ENCODE data around the gene FLRT2.

The FLRT2 gene, protein sequence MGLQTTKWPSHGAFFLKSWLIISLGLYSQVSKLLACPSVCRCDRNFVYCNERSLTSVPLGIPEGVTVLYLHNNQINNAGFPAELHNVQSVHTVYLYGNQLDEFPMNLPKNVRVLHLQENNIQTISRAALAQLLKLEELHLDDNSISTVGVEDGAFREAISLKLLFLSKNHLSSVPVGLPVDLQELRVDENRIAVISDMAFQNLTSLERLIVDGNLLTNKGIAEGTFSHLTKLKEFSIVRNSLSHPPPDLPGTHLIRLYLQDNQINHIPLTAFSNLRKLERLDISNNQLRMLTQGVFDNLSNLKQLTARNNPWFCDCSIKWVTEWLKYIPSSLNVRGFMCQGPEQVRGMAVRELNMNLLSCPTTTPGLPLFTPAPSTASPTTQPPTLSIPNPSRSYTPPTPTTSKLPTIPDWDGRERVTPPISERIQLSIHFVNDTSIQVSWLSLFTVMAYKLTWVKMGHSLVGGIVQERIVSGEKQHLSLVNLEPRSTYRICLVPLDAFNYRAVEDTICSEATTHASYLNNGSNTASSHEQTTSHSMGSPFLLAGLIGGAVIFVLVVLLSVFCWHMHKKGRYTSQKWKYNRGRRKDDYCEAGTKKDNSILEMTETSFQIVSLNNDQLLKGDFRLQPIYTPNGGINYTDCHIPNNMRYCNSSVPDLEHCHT

DNA sequence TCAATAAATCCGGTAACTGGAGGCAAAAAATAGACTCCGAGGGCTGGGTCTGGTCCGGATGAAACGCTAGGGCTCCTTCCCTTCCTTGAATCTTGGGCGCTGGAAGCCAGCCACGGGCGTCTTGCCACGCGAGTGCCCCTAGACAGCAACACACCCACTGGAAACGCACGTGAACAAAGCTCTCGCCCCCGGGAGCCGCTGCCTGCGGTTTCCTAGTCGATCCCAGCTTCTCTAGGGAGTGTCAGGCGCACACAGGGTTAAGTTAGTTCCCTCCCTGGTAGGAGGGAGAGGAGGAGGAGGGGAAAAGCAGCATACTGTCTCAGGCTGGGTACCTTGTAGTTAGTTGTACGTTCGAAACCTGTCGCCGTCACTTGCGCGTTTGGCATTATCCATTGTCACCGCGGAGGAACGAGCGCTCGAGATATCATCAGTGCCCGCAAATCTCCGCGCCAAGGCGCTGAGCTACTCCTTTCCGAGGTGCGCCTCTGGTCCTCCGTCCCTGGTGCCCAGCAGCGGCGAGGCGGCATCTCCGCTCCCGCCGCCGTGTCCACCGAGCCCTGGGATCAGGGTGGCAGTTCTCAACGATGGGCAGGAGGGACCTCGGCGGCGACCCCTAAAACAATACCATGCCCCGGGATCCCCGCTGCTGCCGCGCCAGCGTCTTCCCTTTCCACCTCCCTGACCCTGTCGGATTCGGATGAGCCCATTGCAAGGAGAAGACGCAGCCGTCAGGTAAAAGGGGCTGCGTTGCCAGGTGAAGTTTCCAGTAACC lies at the start of gene FLRT2:
Gene FLRT2 (plus strand): TSS at position 342 of the 772 bp plus-strand sequence. CDS start 91,371 bp downstream, outside the sequence.
- peak within 1 kb of the TSS; percentile 83 to 93 for H3K4me3 ChIP-seq (replicated peaks in 1 of 2; ENCODE audit: low read depth in 2 of 2, low read length in 2 of 2)
- DNase-seq (ENCODE audit: low read depth in 2 of 2): peak; percentile 71 to 88
- TF ChIP-seq, protein P1, sequence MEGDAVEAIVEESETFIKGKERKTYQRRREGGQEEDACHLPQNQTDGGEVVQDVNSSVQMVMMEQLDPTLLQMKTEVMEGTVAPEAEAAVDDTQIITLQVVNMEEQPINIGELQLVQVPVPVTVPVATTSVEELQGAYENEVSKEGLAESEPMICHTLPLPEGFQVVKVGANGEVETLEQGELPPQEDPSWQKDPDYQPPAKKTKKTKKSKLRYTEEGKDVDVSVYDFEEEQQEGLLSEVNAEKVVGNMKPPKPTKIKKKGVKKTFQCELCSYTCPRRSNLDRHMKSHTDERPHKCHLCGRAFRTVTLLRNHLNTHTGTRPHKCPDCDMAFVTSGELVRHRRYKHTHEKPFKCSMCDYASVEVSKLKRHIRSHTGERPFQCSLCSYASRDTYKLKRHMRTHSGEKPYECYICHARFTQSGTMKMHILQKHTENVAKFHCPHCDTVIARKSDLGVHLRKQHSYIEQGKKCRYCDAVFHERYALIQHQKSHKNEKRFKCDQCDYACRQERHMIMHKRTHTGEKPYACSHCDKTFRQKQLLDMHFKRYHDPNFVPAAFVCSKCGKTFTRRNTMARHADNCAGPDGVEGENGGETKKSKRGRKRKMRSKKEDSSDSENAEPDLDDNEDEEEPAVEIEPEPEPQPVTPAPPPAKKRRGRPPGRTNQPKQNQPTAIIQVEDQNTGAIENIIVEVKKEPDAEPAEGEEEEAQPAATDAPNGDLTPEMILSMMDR (IDR thresholded peaks at IDR 0.05; ENCODE audit: low read depth, low read length): no peak

DNA sequence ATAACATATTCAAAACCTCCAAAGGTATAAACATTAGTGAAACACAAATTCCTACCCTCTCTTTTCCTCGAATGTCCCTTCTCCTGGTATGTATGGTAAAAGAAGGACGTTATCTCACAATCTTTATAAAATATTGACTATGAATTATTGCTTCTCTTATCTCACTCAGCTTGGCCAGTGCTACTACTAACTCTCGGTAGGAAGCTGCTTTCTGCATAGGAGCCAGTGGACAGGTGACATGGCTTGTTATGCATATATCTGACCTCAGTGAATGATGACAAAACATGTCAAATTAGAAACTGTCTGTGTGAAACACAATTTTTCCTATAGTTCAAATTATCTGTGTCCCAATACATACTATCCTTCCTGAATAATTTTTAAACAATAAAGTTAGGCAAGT lies 48.5 kb upstream of the FLRT2 start:
- DNase-seq (ENCODE audit: low read depth in 2 of 2): no peak
- TF ChIP-seq, protein P1 (IDR thresholded peaks at IDR 0.05; ENCODE audit: low read depth, low read length): no peak
- no peak overlapping the region for H3K4me3 ChIP-seq (replicated peaks in 1 of 2; ENCODE audit: low read depth in 2 of 2, low read length in 2 of 2)

DNA sequence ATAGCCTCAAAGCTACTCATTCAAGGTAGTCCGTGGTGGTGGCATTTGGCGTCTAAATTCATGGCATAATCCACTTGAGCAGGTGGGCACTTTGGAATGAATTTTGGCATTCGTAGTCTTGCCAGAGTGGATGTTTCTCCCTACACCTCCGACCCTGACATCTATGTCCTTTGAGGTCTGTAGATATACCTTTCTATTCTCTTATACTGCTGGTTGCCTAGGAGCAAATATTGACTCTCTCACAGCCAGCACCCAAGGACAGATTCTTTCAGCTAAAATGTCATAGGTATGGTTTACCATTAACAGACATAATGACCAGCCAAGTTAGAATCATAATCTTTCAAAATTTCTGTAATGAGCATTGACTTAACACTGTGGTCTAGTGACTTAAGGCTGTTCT lies 47.4 kb upstream of the FLRT2 start:
- DNase-seq (ENCODE audit: low read depth in 2 of 2): no peak
- TF ChIP-seq, protein P1 (IDR thresholded peaks at IDR 0.05; ENCODE audit: low read depth, low read length): no peak
- H3K4me3 ChIP-seq (replicated peaks in 1 of 2; ENCODE audit: low read depth in 2 of 2, low read length in 2 of 2): no peak overlapping the region

DNA sequence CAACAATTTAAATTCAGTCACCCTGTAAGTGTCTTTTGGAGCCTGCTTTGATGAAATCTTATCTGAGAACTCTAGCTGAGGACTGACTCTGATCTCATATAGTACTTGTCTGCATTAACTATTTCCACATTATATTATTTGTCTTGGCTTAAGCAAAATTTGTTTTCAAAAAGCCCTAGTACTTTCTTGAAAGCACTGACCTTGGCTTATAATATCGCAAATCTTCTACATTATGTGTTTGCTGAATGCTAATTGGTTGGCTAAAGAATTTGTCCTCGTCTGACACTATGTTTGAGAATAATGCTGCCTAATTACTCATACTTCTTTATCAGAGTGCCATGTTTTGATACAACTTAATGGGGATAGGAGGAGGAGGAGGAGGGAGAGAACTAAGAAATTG lies 46.9 kb upstream of the FLRT2 start:
- H3K4me3 ChIP-seq (replicated peaks in 1 of 2; ENCODE audit: low read depth in 2 of 2, low read length in 2 of 2): no peak overlapping the region
- peak in 1 of 2 donors; percentile 70 for DNase-seq (ENCODE audit: low read depth in 2 of 2)
- TF ChIP-seq, protein P1 (IDR thresholded peaks at IDR 0.05; ENCODE audit: low read depth, low read length): no peak

DNA sequence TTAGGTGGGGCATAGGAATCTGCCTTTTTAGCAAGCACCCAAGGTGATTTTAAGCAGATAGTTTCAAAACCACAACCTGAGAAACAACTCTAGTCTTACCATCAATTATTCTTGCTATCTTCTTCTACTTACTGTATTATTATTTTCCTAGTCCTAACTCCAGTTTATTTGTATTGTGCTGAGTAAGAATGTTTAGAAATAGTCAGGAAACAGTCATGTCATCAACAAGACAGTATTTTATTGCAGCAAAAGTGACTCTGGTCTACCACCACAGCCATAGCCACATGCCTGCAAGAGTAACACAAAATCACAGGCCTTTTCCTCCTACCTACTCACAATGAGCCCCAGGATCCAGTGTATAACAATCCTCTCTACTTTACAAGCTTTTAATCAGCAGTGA lies 46.3 kb upstream of the FLRT2 start:
- TF ChIP-seq, protein P1 (IDR thresholded peaks at IDR 0.05; ENCODE audit: low read depth, low read length): no peak
- DNase-seq (ENCODE audit: low read depth in 2 of 2): no peak
- H3K4me3 ChIP-seq (replicated peaks in 1 of 2; ENCODE audit: low read depth in 2 of 2, low read length in 2 of 2): no peak overlapping the region

DNA sequence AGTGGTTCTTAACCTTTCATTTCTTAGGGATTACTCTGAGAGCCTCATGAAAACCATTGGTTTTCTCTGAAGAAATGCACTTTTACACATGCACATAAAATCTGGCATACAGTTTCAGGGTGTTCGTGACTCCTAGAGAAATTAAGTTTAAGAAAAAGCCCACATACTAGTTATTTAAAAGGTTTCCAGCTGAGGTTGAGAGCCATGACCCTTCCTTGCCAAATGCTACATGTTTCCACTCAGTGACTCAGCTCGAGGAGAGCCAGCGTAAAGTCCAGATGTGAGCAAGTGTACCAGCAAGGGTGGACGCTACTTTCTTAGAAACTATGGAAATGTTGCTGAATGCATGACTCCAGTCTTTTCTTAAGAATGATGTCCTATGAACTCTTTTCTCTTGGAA lies 42.7 kb upstream of the FLRT2 start:
- no peak overlapping the region for H3K4me3 ChIP-seq (replicated peaks in 1 of 2; ENCODE audit: low read depth in 2 of 2, low read length in 2 of 2)
- TF ChIP-seq, protein P1 (IDR thresholded peaks at IDR 0.05; ENCODE audit: low read depth, low read length): no peak
- peak in 1 of 2 donors; percentile 53 for DNase-seq (ENCODE audit: low read depth in 2 of 2)
